Stimulated activated CD8-positive, alpha-beta memory T cell treated with anti-CD3 and anti-CD28 coated beads, Interleukin-7, amount 100 ng/mL, for 1 hour (primary cell): ENCODE data around the gene KLF15.

Source experiments
- DNase-seq, 2 donors: peaks; one replicate each; pipeline ENCODE4 v3.0.0-alpha.2; 2020; ENCODE audit warnings: low read depth in 2 of 2

KLF15 gene

DNA sequence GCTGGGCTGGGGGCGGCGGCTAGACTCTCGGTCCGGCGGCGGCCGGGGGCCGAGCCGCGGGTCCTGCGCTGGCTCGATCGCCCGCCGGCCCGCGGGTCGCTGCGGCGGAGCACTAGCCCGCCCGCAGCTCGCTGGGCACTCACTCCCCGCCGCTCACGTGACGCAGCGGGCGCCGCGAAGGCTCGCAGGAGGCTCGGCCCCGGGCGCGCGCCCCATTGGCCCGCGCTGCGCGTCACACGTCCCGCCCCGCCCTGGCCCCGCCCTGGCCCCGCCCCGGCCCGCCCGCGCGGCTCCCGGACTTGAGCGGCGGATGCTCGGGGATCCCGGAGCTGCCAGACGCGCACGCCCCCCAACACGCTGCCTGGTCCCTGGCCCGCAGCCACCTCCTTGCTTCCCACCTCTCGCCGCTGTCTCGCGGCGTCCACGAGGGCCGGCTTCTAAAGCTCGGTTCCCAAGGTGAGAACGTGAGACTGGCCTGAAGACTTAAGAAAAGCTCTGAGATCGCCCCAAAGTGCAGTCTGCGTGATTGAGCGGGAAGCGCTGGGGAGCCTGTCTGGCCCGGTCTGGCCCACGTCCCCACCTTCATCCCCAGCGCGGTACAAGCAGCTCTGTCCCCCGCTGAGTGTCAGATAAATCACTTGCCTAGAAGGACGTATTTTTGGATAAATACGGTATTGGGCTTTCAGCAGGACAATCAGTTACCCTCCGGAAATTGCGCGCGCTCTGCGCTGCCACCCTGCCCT lies at the start of gene KLF15:
TSS of gene KLF15 (minus strand) at position 114 of the 743 bp plus-strand sequence. CDS start 4,486 bp downstream, outside the sequence.
- DNase-seq = peak; percentile 53 to 67

DNA sequence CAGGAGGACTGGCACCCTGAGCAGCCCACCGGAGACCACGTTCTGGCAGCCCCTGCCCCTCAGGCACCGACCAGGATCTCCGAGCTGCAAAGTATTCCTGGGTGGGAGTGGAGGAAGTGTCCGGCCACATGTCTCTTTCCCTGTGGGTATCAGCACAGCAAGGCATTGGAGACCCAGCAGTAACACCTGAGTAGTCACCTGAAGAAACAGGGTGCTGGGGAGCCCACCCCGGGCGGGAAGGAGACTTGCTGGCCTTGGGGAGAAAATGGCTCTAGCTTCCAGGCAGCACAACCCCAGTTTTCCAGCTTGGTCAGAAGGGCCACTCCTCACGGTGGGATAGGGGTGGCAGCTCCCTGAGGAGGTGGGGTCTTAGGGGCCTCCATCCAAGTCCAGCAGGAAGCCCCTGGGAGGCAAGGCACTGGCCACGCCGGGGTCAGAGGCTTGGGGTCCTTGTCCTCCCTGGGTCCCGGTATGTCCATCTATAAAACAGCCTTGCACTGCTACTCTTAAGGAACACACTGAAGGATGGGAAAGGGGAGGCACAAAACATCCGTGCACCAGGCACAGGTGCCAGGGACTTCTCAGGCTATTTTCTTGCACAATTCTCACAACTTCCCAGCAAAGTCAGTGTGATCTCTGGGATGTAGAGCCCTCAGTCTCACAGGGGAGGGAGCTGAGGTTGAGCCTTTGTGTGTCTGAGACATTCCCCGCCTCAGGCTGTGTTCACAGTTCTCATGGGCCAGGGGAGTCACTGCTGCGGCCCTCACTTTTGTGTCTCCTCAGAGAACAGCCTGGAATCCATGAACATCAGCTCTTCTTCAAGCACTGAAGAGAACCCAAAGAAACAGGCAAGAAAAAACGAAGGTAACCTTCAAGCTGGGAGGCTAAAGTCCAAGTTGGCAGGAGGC lies 49.4 kb upstream of the KLF15 start:
- no peak for DNase-seq

DNA sequence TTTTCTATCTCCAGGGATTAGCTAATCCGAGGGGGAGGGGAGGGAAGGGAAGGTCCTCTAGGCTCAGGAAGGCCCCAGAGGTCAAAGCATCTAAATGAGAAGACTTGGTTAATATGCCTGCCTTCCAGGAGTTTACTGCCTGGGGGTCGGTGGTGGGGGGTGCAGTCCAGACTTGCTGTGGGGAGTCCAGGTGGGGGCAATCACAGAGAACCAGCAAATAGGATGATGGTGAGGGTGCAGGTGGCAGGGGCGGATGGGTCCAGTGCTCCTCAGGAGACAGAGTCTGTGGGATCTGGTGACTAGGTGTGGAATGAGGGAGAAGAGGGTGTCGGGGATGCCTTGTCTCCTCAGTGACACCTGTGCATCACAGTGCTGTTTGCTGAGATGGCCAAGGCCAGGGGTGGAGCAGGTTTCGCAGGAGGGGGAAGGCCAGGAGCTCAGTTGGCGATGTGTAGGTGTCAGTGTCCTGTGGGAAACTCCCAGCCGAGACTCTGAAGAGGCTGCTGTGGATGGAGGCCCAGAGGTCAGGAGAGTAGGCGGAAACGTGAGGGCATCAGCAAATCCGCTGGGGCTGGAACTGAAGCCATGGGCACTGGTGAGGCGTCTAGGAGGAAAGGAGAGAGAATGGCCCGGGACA lies 45.6 kb upstream of the KLF15 start:
- no peak for DNase-seq

DNA sequence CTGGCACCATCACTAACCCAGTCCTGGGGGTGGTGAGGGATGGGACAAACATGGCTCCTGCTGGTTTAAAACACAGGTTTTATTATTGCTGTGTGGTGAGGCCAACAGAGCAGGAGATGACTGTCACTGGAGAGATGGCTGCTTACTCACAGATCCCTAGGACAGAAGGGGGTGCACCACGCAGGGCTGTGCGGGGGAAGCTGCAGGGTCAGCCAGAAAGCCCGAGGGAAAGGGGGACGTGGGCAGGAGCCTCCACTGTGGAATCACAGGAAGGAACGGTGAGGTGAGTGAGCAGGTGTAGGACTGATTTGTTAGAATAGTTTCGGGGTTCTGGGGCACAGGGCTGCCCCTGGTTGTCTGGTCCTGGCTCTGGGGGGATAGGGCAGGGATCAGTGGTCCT lies 45.0 kb upstream of the KLF15 start:
- no peak for DNase-seq

DNA sequence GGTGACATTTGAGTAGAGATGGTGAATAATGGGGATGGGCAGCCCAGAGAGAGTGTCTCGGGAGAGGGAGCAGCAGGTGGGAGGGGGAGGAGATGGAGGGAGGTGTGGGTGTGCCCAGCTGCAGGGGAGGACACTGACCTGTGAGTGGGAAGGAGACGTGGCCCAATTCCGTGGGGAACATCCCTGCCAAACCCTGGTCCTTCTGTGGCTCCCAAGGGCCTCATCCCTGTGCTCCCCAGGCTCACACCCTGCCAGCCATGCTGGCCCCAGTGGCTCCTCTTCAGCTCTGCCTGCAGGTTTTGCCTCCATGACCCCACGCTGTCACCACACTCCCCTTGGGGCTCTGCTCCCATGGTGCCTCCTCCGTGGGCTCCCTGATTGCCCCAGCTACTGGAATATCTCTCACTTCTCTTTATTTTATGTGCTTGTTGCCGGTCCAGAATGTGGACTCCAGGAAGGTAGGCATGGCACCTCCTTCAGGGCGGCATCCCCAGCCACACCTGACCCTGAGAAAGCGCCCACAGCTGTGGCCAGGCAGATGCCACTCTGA lies 44.5 kb upstream of the KLF15 start:
- DNase-seq = no peak

DNA sequence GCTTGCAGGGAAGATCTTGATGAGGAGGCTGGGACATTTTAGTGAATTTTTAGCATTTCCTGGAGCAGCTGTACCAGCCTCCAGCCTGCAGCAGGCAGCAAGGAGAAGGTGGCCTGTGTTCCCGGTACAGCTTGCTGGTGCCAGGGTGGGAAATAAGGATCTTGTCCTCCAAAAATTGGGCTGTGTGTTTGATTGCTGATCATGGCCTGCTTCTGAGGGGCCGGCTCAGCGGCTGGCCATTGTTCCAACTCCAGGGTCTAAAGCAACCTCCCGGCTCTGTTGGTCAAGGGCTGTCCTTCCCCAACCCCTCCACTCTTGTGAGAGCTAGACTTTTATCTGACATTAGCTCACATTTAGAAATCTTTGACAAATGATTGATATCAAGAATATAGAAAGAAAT lies 42.5 kb upstream of the KLF15 start:
- no peak for DNase-seq

DNA sequence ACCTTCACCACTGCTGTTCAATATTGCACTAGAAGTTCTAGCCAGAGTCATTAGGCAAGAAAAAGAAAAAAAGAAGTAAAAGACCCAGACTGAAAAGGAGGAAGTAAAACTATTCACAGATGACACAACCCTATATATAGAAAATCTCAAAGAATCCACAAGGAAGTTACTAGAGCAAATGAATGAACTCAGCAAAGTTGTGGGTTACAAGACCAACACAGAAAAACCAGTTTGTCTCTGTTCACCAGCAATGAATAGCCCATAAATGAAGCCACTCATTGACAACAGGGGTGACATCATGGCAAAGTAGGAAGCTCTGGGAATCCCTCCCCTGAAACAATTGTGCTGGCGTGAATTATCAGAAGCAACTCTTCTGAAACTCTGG lies 42.1 kb upstream of the KLF15 start:
- no peak for DNase-seq

DNA sequence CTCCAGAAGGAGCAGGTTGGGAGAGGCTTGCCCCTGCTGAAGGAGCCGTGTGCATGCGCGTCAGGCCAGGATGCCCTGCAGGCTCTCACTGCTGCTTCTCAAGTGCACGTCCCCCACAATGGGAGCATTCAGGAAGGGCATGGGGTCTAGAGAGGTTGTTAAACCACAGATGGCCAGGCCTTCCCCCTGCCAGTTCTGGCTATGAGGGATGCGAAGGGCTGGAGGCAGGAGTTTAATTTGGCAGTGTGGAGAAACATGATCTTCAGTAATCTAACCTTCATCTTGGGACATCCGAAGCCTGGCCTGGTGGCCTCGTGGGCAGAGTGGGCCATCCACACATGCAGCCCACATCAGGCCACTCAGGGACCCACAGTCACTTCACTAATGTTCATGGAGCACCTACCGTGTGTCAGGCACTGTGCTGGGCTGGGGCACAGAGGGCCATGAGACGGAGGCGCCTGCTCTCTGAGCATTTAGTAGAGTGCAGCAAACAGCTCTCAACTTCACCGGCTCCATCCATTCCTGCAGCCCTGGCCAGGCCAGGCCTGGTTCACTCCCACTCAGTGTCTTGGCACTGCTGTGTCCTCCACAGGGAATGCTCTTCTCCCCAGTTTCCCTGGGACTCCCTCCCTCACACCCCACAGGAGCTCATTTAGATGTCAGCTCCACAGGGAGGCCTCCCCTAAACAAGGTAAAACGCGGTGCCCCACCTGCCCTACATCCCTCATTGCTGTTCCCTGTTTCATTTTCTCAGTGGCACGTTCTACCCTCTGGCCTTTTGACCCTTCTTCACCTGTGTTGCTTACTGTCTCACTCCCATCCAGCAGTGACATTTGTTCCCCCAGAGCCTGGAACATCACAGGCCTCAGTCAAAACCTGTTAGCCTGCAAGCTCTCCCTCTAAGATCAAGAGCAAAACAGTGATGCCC lies 41.5 kb upstream of the KLF15 start:
- DNase-seq = no peak

DNA sequence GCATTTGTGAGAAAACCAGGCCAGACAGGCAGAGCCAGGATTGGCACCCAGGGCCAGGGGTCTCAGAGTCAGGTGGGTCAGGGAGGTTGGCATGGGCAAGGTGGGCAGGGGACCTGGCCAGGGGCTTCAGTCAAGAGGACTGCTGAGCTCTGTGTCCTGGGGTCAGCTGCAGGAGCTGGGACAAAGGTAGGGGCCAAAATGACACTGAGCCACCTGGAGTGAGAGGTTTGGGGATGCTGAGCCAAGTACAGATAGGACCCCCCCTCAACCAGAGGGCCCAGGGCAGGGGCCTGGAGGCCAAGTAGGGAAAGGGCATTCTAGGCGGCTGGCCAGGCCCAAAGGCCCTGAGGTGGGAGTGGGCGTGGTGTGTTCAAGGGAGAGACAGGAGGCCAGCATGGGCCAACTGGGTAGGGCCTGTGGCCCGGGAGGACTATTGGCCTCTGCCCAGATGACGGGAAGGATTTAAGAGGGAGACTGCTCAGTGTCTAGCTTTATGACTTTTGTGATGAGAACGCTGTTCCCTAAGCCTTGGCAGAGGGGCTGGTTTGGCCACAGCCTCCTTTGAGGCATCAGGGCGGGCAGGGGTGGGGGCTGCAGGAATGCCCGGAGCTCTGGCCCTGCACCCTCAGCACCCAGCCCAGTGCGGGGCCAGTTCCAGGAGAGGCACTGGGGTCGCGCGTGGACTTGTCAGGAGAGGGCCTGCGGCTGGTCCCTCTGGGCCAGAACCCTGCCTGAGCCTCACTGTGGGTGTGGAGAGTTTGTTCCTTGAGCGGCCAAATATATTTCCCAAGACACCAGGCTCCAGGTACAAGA lies 40.6 kb upstream of the KLF15 start:
- DNase-seq = no peak

DNA sequence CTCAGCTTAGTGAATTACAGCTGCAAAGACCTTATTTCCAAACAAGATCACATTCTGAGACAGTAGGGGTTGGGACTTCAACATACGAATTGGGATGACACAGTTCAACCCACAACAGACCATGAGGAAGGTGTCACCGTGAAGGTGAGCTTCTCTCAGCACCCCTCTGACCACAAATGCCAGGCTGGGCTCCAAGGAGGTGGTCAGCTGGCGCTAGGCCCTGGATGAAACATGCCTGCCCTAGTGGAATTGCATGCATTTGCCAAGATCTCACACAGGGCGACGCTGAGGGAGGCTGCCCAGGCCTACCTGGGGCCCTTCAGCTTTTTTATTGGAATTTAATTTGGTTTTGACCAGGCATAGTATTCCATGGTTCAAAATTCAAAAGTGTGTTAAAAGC lies 39.3 kb upstream of the KLF15 start:
- DNase-seq = no peak

DNA sequence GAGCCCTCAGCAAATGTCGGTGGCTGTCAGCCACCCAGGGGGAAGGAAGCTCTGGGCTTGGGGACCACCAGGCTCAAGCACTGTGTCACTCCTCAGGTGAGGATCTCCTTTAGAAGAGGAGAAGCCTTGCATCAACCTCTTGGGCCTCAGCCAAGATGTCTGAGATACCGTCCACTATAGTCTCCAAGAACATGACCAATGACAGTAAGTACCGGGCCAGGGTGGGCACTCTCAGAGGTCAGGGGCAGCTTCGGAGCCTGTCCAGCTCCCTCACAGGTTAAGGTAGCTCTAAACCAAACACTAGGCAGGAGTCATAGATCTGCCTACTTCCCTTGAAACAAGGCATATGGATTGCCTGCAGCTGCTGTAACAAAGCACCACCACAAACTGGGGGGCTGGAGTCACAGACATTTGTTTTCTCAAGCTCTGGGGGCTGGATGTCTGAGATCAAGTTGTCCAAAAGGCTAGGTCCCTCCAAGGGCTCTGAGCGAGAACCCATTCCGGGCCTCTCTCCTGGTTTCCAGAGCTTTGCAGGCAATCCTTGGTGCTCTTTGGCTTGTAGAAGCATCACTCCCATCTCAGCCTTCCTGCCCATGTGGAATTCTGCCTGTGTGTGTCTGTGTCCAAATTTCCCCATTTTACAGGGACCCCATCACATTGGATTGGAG lies 38.8 kb upstream of the KLF15 start:
- DNase-seq = no peak

DNA sequence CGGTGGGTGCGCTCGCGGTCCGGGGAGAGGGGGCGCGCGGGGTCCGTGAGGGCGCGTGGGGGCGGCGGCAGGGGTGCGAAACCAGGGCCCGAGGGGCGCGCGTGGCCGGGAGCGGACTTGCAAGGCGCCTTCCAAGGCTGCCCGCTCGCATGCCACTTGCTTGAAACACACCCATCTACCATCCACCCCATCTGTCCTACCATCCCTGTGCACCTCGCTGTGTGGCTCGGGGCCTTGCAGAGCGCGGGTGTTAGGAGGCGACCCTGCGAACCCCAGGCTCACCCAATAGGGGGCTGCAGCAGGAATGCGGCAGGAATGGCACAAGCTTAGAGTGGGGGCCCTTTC lies 37.7 kb upstream of the KLF15 start:
- no peak for DNase-seq

DNA sequence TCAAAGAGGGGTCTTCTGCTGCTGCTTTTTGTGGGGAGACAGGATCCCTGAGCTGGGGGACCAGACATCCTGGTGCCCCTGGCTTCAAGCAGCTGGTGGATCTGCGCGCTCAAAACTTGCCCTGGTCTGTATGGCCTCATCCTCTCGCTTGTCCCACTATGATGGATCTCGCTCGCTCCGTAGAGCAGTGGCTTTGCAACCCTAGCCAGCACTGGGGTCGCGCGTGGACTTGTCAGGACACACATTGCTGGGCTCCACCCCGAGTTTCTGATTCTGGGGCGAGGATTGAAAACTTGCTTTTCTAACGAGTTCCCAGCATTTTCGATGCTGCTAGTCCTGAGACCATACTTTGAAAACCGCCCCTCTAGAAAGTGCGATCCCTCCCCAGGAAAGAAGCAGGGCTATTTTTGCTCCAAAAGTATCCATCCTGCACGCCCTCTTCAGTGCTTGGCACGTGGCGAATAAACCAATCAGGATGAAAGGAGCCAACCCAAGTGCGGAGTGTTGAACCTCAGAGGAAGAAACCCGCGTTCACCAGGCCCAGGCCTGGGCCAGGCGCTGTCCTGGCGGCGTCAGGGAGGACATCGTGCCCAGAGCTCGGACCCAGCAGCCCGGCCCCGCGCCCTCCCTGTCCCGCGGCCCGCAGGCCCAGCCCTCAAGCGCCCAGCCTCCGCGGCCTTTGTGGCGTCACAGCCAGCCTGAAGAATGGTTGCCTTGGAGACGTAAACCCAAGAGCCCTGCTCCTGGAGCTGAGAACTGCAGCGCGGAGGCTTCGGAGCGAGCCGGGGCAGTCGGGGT lies 37.2 kb upstream of the KLF15 start, which contains the start of gene CFAP100:
TSS of gene CFAP100 (plus strand) at position 731 of the 798 bp plus-strand sequence. CDS start 1,092 bp downstream, outside the sequence.
- DNase-seq = no peak

DNA sequence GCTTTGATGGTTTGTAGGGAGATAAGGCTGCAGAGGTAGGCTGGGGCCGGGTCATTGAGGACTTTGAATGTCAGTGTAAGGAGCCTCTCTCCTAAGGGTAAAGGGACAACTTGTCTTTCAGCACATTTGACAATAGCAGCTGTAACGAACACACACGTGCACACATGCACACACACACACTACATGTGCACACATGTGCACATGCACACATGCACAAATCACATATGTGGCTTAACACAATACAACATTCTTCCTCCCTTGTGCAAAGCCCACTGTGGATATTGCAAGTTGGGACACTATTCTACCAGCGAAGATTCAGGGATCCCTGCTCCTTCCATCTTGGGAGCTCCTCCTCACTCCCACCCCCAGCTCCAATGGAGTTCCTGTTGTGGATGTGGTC lies 36.4 kb upstream of the KLF15 start:
- no peak for DNase-seq

DNA sequence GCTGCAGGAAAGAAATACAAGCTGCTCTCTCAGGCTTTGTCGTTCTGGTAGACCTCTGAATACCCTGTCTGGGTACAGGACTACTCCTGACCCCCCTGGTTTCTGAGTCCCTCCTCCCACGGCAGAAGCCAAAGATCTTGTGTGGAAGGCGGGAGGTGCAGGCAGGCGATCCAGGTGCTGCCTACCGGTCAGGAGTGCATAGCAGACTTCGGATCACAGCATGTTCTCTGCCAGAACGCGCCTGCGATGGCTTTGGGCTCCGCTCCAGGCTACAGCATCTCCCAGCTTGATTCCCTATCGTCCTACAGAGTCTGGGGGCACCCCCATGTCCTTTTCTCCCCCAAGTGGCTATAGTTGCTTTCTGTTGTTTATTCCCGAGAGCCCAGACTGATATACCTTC lies 35.0 kb upstream of the KLF15 start:
- DNase-seq = no peak

DNA sequence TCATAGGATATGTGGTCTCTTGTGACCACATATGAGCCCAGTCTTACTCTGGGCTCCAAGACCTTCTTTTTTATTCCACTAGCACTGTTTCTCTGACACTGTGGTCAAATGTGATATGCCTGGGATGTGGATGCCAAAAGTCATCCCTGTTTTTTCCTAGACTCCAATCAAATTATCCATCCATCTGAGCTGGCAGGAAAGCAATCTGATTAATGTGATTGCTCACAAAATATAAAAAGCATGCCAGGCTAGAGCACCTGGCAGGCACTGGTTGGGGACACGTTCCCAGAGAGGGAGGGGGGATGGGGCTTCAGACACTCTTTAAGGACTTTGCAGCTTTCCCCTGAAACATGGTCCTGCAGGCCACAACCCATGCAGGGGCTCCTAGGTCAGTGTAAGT lies 34.4 kb upstream of the KLF15 start:
- no peak for DNase-seq

DNA sequence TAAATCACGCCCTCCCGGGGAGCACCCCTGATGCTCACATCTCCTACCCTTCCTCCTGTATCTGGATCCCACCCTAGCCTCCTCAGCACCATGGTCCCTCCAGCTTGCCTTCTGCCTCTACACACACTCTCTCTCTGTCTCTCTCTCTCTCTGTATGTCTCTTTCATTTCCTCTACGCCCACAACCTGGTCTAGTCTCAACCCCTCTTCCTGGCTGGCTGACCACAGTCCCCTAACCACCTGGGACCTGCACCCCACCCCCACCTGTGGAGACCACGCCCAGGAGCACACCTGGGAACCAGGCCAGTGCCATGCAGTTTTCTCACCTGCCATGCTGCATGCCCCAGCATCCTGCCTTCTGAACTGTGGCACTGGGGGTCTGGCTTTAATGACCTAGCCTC lies 33.5 kb upstream of the KLF15 start:
- no peak for DNase-seq

DNA sequence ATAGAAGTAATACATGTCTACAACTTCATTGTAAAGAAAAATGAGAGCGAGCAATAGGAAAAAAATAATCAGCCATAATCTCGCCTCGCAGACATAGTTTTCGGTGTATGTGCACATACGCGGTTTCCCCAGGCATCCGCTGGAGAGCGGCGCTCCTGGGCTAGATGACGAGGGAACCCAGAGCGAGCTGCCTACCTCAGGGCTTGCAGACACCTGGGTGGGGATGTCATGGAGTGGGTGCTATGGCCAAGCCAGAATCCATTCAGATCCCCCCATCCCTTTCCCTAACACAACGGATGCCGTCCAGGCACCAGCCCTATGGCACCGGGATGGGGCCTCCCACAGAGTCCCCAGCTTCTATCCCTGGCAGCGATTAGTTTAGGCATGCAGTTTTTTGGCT lies 33.0 kb upstream of the KLF15 start:
- DNase-seq = no peak

DNA sequence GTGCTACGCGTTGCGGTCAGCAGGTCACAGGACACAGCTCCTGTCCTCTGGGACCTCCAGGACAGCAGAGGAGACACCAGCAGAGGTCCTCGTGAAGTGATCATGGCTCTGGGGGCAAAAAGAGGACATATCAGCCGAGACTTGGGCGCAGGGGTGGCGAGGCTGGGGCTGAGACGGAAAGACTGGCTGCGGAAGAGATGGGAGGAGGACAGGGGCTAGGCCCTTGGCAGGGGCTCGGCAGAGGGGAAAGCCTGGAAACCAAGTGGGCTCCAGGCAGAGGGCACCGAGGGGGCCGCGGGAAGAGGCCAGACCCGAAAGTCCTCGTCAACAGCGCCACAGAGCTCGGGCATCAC lies 32.6 kb upstream of the KLF15 start:
- no peak for DNase-seq
